CMK (cell line): ENCODE results near the gene KCNB1.

Experiments
- DNase-seq: peaks from one replicate; pipeline ENCODE4 v3.0.0-alpha.2; 2010; ENCODE audit warnings: low read depth

Gene KCNB1

DNA sequence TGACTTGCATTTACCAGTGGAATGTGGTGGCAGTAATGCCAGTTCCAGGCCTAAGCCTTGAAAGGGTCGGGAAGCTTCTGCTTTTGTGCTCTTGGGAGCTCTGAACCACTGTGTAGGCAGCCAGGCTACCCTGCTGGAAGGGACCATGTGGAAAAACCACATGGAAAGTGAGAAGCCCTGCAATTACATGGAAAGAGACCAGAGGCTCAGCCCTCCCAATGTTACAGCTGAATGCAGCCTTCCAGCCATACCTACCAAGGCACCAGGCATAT, 14.9 kb upstream of the KCNB1 start:
- DNase-seq = no peak

- no peak for DNase-seq
Observed at GRCh38 chr20:49496553-49497397, 14.3 kb upstream of the KCNB1 start.

DNA sequence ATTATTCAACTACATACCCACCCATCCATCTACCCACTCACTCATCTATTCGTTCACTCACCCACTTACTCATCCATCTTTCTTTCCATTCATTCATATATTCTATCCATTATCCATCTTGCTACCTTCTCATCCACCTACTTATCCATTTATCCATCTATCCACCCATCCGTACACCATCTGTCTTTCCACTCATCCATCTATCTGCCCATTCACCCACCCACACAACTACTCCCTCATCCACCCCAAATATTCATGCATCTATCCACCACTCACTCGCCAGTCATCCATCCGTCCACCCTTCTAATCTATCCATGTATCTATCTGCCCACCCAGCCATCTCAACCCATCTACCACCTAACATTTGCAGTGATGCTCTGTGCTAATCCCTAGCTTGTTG, 13.6 kb upstream of the KCNB1 start:
- DNase-seq = no peak

DNA sequence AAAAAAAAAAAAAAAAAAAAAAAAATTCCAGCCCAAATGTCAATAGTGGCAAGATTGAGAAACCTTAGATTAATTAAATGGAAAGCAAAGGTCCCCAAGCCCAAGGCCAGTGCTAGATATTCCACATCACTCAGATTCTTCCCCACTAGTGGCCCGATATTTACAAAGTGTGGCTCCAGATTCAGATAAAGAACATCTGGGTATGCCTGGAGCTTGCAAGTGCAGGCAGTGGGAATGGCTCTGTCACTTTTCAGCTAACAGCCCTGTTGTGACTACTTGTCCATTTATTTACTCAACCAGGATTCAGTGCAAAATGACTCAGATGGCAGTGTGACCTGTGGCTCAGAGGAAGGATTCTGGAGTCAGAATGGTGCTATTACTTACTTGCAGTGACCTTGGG, 8.2 kb upstream of the KCNB1 start:
- DNase-seq = no peak

- DNase-seq = no peak
Observed at GRCh38 chr20:49489688-49490087, 7.2 kb upstream of the KCNB1 start.

DNA sequence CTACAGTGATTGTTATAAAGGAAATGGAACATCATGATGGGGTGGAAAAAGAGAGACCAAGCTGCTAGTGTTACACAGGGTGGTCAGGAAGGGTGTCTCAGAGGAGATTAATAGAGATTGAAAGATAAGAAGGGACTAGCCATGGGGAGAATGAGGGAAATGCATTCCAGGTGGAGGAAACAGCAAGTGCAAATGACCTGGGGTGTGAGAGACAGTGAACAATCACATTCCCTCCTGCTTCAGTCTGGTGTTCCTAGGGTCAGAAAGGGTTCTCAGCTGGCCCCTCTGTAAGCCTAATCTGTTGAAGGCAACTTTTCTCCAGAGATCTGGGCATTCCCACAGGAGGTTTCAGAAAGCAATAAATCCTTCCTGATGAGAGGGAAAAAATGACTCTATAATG, 3.6 kb upstream of the KCNB1 start:
- no peak for DNase-seq

DNA sequence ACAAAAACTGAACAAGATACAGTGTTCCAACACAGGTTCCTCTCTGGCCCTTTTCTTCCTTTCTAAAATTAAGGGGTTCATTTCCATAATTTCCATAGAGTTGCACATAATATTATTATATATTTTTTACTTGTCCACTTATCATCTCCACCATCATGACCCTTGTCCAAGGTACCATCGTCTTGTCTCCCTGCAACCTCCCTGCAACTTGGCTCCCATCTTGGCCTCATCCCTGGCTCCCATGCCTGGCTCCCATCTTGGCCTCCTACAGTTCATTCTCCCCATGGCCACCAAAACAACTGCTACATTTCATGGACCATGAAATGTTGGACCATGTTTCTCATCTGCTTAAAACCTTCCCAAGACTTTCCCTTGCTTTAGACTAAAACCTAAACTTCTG, 3.1 kb upstream of the KCNB1 start:
- DNase-seq = no peak

DNA sequence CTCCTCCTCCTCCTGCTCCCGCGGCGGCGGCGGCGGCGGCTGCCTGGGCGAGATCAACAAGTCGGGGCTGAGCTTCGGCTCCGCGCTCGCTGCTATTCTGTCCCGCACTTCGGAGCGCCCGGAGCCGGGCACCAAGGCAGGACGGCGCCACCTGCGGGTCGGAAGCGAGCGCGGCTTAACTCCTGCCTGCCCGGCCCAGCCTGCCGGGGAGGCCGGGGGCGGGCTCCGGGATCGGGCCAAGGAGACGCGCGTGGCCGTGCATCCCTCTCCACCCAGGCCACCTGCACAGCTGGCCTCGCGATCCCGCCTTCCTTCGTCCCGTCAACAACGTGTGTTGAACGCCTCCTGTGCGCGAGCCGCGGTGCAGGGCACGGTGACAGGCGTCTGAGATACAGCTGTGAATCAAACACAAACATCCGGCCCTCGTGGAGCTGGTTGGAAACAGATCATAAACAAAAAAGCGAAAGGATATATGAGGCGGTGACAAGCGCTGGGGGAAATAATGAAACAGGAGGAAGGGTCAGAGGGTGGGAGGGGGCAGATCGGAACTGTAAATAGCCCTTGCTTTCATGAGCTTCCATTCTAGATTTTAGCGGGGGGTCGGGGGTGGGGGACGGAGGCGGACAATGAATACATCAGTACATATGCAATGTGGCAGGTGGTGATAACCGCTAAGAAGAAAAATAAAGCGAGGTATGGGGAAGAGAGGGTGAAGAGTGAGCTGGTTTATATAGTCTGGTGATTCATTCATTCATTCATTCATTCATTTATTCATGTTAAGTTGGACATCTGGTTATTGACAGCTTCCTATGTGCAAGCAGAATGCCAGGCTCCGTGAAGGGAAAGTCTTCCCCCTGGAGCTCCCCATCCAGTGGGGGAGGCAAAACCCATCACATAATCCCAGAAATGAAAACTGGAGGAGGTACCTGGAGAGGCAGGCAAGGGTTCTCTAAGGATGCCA, 2.0 kb upstream of the KCNB1 start:
- DNase-seq = no peak

GRCh38 chr20:49483696-49484123, 1.2 kb upstream of the KCNB1 start:
- DNase-seq = no peak

DNA sequence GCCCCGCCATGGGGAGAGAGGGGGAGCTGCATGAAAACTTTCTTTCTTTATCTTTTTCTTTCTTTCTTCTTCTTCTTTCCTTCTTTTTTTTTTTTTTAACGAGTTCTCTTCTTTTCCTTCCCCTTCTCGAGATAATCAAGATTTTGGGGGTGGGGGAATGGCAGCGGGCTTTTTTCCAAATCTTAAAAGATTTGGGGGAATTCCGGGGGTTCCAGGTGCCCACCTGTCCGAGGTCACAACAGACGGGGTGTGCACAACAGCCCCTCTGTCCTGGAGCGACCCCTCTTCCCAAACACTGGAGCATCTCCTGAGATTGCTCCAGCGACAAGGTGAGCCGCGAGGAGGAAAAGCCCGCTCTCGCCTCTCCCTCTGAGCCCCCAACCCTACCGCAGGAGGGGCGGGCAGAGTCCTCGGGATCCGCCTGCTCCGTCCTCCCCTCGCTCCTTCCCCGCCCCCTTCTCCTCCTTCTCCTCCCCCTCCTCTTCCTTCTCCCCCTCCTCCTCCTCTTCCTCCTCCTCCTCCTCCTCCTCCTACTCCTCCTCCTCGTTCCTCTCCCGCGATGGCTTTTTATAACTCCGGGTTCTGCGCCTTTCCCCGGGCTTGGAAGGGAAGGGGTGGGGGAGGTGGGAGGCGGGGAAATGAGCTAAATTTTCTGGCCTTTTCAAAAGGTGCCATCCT, 689 bp upstream of the KCNB1 start:
- no peak for DNase-seq

- DNase-seq = no peak
Observed at GRCh38 chr20:49482173-49482572, 295 bp downstream of the KCNB1 start.

DNA sequence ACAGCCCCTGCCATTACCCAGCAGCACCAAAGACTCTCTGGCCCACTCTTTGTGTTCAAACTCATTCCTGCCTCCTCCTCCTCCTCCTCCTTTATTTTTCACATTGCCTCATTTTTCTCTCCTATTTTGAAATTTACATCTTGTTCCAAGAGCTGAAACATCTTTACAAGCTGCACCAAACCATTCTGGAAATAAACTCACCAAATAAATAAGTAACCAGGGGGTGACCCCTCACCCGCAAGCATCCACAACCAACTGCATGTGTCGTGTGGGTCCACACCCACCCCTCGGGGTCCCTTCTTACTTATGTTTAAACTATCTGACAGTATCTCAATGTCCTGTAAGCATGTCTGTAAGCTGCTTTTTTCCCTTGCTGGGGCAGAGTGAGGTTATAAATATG, 1.4 kb downstream of the KCNB1 start:
- DNase-seq = no peak

DNA sequence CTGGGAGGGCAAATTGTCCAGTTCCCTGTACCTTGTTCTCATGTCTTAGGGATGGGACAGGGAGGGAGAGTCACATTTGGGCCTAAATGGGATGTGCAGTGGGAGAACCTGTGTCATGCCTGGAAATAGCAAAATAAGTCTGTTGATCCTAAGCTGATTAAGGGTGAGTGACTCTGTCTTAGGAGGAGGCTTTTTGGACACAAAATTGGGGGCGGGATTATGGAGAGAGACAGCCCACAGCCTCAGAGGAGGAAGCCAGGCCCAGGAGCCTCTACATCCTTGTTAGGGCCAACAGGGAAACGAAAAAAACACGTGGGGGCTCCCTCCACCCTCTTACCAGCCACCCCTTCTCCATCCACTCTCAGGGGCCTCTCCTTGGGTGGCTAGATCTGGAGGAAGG, 2.2 kb downstream of the KCNB1 start:
- no peak for DNase-seq

DNA sequence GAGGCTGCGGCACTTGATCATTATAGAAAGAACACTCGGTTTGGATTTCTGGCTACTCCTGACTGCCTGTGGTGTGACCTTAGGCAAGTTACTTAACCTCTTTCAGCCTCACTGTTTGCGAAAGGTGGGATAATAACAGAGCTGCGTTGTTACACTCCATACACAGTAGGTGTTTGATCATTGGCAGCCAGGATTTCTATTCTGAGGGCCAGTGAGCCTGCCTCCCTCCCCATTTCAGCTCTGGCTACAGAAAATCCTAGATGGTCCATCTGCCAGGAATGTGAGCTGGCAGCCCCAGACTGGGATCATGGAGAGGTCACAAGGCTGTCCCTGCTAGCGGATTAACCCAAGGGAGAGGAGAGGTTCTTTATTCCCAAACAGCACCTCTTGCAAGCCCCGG, 2.7 kb downstream of the KCNB1 start:
- DNase-seq = no peak

- DNase-seq = no peak
Observed at GRCh38 chr20:49478754-49479689, 3.4 kb downstream of the KCNB1 start.

DNA sequence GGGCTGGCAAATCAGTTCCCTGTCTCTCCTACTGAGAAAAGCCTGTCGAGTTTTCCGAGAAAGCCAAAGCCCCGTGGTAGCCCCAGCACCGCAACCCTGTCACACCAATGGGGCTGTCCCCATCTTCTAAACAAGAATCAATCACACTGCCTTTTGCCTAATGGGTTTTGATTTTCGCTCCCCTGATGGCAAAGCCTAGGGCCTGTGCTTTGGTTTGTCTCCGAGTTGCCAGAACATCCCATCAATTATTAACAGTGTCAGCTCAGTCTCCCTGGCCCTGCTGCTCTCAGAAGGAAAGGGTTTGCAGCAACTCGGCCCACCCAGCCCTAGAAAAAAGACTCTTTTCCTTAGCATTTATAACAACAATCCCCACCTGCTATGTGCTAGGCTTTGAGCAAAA, 4.2 kb downstream of the KCNB1 start:
- DNase-seq = no peak

DNA sequence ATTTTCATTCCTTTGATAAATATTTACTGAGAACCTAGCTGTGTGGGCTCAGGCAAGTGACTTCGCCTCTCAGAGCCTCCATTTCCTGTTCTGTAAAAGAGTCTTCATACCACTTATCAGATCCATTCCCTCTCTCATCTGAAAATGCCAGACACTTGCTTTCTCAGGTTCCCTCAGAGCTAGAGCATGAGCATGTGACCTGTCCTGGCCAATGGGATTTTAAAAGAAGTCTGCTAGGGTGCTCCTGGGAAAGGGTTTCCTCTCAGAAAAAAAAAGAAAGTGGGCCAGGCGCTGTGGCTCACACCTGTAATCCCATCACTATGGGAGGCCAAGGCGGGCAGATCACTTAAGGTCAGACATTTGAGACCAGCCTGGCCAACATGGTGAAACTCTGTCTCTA, 5.3 kb downstream of the KCNB1 start:
- DNase-seq = no peak

DNA sequence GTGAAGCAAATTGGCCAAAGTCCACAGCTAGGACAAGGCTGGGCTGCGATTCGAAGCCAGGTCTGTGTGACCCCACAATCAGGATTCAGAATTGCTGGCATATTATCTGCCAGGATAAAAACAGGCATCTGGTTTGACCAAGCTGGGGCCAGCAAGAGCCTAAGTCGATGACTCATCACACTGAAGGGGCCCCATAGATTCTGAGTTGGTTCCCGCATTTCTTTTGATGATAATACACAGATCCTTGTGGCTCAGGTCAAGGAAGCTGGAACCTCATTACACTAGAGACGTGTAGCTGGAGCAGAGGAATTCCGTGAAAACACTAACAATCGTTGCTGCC, 6.5 kb downstream of the KCNB1 start:
- no peak for DNase-seq

GRCh38 chr20:49475292-49476015, 7.0 kb downstream of the KCNB1 start:
- DNase-seq = no peak

DNA sequence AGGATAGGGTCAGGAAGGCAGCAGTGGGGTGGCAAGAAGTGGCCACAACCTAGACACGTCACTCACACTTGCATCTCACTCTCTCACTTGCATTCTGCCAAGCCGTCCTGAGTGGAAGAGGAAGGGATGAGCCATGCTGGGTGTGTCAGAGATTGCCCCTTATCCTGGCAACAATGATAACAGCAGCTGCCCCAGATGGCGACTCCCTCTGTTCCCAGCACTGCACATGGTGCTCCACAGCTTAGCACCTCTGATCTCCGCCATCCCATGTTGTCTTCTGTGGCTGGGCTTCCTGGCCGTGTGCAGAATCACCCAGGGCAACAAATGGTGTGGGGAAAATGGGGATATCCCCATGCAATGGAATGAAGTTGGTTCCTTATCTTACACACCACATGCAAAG, 11.1 kb downstream of the KCNB1 start:
- DNase-seq = peak; percentile 12

GRCh38 chr20:49470922-49471321, 11.5 kb downstream of the KCNB1 start:
- DNase-seq = no peak
